Mucosa of rectum (tissue), 2 donors: Measurements from ENCODE around the gene CDKAL1.
"Not testable (repeated sequence)": the region's sequence is repeated elsewhere in the genome, so short reads cannot be mapped to it uniquely, and the experiment has no call there.

ENCODE experiments used
- H3K27ac ChIP-seq, 2 donors: one replicate each; pipeline ENCODE4 v1.7.0; 2013; ENCODE audit warnings: inconsistent platforms in 2 of 2, low read depth in 2 of 2, low read length in 2 of 2
- H3K27me3 ChIP-seq, 2 donors: one replicate each; pipeline ENCODE4 v1.7.0; 2013; ENCODE audit warnings: low read length in 2 of 2; ENCODE audit not compliant: control insufficient read depth in 2 of 2, insufficient read depth in 2 of 2
- H3K36me3 ChIP-seq, 2 donors: one replicate each; pipeline ENCODE4 v1.7.0; 2013; ENCODE audit warnings: low read length in 2 of 2; ENCODE audit not compliant: control insufficient read depth in 2 of 2, insufficient read depth in 2 of 2
- H3K4me1 ChIP-seq, 2 donors: one replicate each; pipeline ENCODE4 v1.7.0; 2013; ENCODE audit warnings: low read length in 2 of 2, mild to moderate bottlenecking in 1 of 2; ENCODE audit not compliant: control insufficient read depth in 2 of 2, insufficient read depth in 2 of 2
- H3K4me3 ChIP-seq, 2 donors: one replicate each; pipeline ENCODE4 v1.7.0; 2013; ENCODE audit warnings: low read length in 2 of 2
- H3K9ac ChIP-seq, 2 donors: one replicate each; pipeline ENCODE4 v1.7.0; 2013; ENCODE audit warnings: low read length in 2 of 2, low read depth in 1 of 2, mild to moderate bottlenecking in 1 of 2
- H3K9me3 ChIP-seq, 2 donors: one replicate each; pipeline ENCODE4 v1.7.0; 2013; ENCODE audit warnings: low read length in 2 of 2; ENCODE audit not compliant: control insufficient read depth in 2 of 2
- donor health status: healthy.
- donor health status: Normal muscosa, but diverticular disease.

The CDKAL1 gene

DNA sequence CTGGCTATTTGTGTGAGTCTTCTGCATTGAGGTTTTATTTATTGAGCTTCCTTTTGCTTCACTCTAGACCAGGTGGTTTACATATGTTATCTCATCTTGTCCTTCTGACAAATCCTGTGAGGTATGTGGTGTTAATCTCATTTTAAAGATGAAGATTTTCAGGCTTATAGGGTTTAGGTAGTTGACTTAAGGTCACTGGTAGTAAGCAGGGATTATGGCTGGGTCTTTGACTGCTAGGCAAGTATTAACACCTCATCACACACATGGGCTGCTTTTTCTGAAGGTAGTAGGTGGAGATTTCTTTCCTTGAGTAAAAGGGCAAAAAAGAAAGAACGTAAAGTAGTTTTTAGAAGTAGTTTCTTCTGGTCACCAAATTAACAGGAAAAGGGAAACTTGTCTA is 72.6 kb downstream of the CDKAL1 start:
- Histone ChIP-seq H3K36me3 (no peaks in the 10 kb centered on the region), H3K27me3 (no peaks in the 10 kb centered on the region), H3K9ac (no peak overlapping the region), H3K4me1 (no peaks in the 10 kb centered on the region), H3K4me3 (no peak overlapping the region), H3K9me3 (no peaks in the 10 kb centered on the region), H3K27ac (no peak overlapping the region)

- Histone ChIP-seq H3K9ac (no peak overlapping the region), H3K4me3 (no peak overlapping the region), H3K27me3 (no peaks in the 10 kb centered on the region), H3K36me3 (no peaks in the 10 kb centered on the region), H3K27ac (no peak overlapping the region), H3K9me3 (no peaks in the 10 kb centered on the region), H3K4me1 (no peaks in the 10 kb centered on the region)
These were observed 74.1 kb downstream of the CDKAL1 start for GRCh38 chr6:20608356-20608755.

DNA sequence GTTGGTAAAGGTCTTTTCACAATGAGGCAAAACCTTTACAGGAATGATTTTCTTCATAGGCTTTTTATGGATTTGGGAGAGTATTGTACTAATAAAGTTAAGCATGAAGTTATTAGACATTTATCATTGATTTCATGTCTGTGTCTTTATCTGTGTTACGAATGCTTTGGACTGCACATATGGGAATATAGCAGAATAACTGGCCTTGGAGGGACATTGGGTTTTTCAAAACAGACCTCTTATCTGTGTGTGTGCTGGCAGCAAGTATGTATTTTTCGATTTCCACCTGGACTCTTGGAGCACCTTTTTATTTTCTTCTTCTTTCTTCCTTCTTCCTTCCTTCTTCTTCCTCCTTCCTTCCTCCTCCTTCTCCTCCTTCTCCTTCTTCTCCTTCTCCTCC is 74.6 kb downstream of the CDKAL1 start:
- H3K27ac ChIP-seq: no peak overlapping the region
- H3K4me1 ChIP-seq: no peaks in the 10 kb centered on the region
- no peaks in the 10 kb centered on the region for H3K27me3 ChIP-seq
- H3K36me3 ChIP-seq: no peaks in the 10 kb centered on the region
- no peak overlapping the region for H3K9ac ChIP-seq
- H3K9me3 ChIP-seq: no peaks in the 10 kb centered on the region
- H3K4me3 ChIP-seq: no peak overlapping the region

DNA sequence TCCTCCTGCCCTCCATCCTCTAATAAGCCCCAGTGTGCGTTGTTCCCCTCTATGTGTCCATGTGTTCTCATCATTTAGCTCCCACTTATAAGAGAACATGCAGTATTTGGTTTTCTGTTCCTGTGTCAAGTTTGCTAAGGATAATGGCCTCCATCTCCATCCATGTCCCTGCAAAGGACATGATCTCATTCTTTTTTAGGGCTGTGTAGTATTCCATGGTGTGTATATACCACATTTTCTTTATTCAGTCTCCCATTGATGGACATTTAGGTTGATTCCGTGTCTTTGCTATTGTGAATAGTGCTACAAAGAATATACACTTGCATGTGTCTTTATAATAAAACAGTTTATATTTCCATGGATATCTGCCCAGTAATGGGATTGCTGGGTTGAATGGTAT is 75.7 kb downstream of the CDKAL1 start:
- not testable (repeated sequence) for H3K36me3 ChIP-seq, H3K9me3 ChIP-seq, H3K9ac ChIP-seq

DNA sequence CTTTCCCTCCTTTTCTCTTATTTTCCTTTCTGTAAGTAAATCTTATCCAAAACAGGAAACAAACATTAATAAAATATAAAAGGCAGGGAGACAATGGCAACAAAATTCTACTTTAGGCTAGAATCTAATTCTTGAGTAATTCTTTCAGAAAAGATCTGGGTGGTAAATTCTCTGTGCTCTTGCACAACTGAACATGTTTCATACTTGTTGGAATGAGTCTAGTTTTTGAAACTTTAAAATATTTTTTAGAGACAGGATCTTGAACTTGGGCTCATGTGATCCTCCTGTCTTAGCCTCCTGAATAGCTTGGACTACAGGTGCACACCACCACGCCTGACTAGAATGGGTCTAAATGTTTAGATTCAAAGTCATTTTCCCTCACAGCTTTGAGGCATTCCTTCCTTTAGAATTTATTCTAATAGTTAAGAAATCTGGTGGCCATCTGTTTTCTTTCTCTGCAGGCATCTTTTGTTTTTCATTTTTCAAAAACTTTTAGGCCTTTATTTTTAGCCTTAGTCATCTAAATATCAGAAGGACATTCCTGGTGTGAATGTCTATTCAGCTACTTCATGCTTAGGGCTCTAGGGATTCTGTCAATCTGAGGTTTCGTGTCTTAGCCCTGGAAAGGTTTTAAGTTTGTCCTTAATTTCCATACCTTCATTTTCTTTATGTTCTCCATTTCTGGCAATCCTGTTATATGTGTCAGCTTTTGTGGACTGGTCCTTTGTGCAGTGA is 76.5 kb downstream of the CDKAL1 start:
- Histone ChIP-seq H3K9ac (no peak overlapping the region), H3K36me3 (no peaks in the 10 kb centered on the region), H3K4me1 (no peaks in the 10 kb centered on the region), H3K27me3 (no peaks in the 10 kb centered on the region), H3K27ac (no peak overlapping the region), H3K9me3 (no peaks in the 10 kb centered on the region), H3K4me3 (no peak overlapping the region)

More for the DNA sequence above, 75.7 kb downstream of the CDKAL1 start:
- not testable (repeated sequence) for H3K27ac ChIP-seq, H3K27me3 ChIP-seq, H3K4me1 ChIP-seq, H3K4me3 ChIP-seq

DNA sequence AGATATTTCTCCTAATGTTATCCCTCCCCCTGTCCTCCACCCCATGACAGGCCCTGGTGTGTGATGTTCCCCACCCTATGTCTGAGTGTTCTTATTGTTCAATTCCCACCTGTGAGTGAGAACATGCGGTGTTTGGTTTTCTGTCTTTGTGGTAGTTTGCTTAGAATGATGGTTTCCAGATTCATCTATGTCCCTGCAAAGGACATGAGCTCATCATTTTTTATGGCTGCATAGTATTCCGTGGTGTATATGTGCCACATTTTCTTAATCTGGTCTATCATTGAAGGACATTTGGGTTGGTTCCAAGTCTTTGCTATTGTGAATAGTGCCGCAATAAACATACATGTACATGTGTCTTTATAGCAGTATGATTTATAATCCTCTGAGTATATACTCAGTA is 83.3 kb downstream of the CDKAL1 start:
- H3K36me3 ChIP-seq, H3K4me1 ChIP-seq, H3K9me3 ChIP-seq, H3K27me3 ChIP-seq, H3K9ac ChIP-seq, H3K4me3 ChIP-seq, H3K27ac ChIP-seq: not testable (repeated sequence)

- Histone ChIP-seq H3K36me3 (peaks cover 0 to 2% of the 10 kb centered on the region in 2 donors), H3K4me3 (no peak overlapping the region), H3K9me3 (no peaks in the 10 kb centered on the region), H3K27me3 (no peaks in the 10 kb centered on the region), H3K4me1 (no peaks in the 10 kb centered on the region), H3K27ac (no peak overlapping the region), H3K9ac (no peak overlapping the region)
These were observed 85.8 kb downstream of the CDKAL1 start for GRCh38 chr6:20620043-20620442.

- no peaks in the 10 kb centered on the region for H3K27me3 ChIP-seq
- H3K27ac ChIP-seq: no peak overlapping the region
- peaks cover 0 to 2% of the 10 kb centered on the region in 2 donors for H3K36me3 ChIP-seq
- no peaks in the 10 kb centered on the region for H3K9me3 ChIP-seq
- no peaks in the 10 kb centered on the region for H3K4me1 ChIP-seq
- H3K9ac ChIP-seq: no peak overlapping the region
- H3K4me3 ChIP-seq: no peak overlapping the region
These were observed 89.5 kb downstream of the CDKAL1 start for GRCh38 chr6:20623761-20624160.

DNA sequence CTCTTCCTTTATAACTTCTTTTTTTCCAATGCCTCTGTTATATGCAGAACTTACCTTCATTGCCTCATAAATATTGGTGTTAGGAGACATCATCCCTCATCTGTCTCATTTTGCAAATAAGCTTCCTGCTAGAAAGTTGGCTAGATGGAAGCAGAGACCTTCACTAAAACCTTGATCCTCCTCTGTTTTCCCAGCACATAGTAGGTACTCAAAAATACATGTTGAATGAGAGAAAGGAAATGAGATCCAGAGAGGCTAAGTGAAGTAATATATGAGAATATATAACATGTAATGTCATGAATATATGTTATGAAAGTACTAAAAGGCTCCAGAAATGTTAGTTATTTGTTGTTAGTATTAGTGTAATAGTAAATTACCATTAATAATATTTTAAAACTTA is 91.9 kb downstream of the CDKAL1 start:
- Histone ChIP-seq H3K9me3 (no peaks in the 10 kb centered on the region), H3K36me3 (peaks cover 0 to under 1% of the 10 kb centered on the region in 2 donors), H3K4me1 (no peaks in the 10 kb centered on the region), H3K27ac (no peak overlapping the region), H3K9ac (no peak overlapping the region), H3K4me3 (no peak overlapping the region), H3K27me3 (no peaks in the 10 kb centered on the region)

- Histone ChIP-seq H3K4me1 (no peaks in the 10 kb centered on the region), H3K9me3 (no peaks in the 10 kb centered on the region), H3K36me3 (no peaks in the 10 kb centered on the region), H3K9ac (no peak overlapping the region), H3K4me3 (no peak overlapping the region), H3K27ac (no peak overlapping the region), H3K27me3 (no peaks in the 10 kb centered on the region)
These were observed 95.3 kb downstream of the CDKAL1 start for GRCh38 chr6:20629509-20629908.

DNA sequence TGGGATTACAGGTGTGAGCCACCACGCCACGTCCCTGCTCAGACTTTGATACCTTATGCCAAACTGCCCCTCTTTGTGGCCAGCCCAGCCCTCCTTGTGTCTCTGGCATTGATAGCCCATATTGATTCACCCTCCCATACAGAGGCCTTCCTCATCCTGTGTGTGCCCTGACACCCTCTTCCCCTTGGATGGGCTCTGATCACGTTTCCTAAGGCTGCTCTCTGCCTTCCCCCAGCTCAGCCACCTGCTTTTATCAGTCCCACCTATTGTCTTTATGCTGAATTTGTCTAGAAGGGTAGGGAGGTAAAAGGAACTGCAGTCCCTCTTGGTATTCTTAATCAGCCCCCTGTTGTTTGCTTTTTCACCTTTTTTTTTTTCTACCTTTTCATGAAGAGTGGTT is 95.9 kb downstream of the CDKAL1 start:
- no peaks in the 10 kb centered on the region for H3K9me3 ChIP-seq
- H3K4me3 ChIP-seq: no peak overlapping the region
- no peaks in the 10 kb centered on the region for H3K4me1 ChIP-seq

More for the DNA sequence above, 95.9 kb downstream of the CDKAL1 start:
- no peak overlapping the region for H3K27ac ChIP-seq
- H3K36me3 ChIP-seq: no peaks in the 10 kb centered on the region
- H3K27me3 ChIP-seq: no peaks in the 10 kb centered on the region
- H3K9ac ChIP-seq: no peak overlapping the region
